NCI-H1694 (cell line): Measurements from ENCODE around the gene TREH.
A peak's percentile ranks its signal among the peaks of the same experiment; 100 is the strongest.

Experiments used
- DNase-seq: peaks from one replicate; lab custom pipeline; 2025; lab: John Stamatoyannopoulos, UW

Gene TREH

DNA sequence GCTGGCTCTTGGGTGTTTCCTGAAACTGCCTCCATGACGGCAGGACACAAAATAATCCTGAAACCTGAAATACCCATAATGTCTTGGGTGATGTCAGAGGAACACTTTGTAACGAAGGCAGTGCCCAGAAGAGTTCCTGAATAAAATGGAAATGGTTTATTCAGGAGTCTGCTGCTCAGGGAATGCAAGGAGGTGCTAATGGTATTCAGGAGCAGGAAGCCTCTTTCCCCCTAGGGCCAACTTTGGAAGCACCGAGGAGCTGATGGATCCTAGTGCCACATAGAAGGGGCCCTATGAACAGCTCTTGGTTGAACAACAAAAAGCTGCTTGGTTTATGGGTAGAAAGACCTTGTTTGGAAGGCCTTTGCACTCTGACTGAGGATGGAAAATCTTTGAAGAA lies 15.5 kb downstream of the TREH start:
- DNase-seq = no peak

DNA sequence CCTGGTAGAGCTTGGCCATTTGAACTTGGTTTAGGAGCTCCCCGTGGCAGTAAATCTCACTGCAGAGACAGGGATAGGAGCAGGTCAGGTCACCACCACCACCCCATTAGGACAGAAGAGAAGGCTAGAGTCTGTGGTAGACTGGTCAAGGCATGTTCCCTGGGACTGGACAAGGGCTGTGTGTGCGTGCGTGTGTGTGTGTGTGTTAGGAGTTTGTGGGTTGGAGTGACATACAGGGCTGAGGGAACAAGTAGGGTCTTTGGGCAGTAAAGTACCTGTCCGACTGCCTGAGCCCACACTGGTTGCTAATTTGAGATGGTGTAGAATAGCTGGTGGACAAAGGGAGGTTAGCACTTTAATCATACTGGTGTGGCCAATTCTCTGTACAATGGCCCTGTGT lies 16.1 kb downstream of the TREH start:
- no peak for DNase-seq

DNA sequence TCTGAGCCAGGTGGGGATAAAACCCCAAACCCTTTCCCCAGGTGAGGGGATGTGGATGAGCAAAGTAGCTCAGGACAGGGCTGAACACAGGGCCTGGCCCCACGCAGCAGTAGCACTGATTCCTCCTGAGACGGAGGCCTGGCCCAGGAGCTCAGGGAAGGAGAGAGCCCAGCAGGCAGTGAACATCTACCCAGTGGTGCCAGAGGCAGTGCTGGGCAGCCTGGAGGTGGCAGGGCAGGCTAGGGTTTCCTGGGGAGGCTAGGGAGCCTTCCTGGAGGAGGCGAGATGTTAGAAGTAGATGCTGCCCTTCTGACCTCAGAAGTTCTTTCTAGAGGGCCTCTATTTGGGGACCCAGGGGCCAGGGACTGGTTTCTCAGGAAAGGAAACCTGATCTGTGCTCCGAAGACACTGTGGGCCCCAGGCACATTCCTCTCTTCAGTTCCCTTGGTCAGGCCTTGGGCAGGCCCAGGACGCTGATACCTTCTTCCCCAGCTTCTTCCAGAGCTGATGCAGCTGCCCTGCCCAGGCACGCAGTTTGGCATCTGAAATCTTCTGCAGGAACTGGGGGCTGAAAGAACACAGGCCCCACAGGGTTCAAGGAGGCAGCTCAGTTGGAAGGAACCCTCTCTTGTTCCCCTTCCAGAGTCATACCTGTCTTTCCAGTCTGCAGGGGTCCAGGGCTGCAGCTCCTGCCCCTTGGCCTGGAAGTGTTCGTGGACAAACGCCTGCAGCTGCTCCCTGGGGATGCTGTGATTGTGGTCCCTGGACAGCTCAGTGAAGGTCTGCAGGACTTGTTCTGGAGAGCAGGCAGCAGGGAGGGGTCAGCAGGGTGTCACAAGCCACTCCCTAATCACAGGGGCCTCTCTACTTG lies 16.8 kb downstream of the TREH start:
- no peak for DNase-seq

DNA sequence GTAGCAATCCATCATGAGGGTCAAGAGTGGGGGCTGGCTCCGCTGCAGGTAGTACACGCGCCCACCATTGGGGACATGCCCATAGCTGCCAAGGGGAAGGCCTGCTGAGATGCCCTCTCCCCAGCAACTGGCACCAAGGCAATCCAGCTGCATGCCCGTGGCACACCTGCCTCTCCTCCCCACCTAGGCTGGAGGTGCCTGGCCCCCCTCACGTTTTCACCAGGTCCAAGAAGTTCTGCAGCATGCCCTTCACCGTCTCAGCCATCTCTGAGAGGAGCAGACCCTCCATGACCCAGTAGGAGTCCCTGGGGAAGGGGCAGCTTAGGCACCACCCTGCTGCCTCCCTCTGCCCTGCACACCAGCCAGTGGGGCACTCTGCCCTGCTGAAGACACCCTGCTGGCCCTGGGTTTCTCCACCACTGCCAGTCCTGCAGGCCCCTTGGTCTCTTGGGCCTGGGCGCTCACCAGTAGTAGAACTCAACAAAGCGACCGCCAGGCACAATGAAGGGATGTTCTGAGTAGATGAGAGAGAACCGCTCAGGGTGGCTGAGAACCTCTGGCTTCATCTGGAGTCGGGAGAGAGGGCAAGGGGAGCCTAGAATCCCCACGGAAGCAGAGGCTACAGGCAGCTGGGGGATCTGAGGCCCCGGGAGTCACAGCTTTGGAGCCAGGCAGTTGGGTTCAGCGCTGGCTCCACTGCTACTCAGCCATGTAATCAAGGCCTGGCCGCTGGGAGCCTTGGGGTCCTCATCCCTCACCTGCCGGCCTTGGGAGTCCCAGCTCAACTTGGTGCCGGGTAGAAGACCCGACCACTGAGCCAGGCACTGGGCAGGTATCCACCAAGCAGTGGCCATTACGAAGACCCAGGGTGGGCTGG lies 17.8 kb downstream of the TREH start:
- DNase-seq = no peak

DNA sequence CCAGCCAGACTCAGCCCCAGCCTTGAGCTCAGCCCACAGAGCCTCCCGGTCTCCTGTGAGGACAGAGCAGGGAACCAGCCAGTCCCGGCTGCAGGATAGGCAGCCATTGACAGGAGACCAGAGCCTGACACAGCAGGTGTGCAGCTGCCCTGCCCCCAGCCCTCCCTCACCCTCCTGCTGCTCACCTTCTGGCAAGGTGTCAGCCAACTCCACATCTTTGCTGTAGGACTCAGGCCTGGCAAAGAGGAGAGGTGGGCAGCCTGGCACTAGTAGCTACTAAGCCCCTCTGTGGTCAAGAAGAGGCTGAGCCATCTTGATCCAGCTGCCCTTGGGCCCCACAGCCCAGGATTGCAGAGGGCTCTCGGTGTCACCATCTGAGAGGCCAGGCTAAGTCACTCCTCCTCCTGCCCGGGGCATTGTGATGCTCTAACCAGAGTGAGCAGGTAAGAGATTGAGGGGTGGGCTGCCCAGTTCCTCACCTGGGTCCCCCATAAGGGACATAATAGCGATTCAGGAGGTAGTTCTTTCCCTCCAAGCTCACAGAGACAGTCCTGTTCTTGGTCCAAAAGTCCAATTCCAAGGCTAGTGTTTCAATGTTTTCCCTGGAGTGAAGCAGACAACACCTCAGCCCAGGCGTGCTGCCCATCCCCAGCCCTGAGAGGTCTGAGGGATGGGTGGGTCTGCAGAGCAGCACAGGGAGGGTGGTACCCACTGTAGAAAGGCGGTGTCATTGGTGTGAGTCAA lies 18.6 kb downstream of the TREH start:
- DNase-seq = no peak

DNA sequence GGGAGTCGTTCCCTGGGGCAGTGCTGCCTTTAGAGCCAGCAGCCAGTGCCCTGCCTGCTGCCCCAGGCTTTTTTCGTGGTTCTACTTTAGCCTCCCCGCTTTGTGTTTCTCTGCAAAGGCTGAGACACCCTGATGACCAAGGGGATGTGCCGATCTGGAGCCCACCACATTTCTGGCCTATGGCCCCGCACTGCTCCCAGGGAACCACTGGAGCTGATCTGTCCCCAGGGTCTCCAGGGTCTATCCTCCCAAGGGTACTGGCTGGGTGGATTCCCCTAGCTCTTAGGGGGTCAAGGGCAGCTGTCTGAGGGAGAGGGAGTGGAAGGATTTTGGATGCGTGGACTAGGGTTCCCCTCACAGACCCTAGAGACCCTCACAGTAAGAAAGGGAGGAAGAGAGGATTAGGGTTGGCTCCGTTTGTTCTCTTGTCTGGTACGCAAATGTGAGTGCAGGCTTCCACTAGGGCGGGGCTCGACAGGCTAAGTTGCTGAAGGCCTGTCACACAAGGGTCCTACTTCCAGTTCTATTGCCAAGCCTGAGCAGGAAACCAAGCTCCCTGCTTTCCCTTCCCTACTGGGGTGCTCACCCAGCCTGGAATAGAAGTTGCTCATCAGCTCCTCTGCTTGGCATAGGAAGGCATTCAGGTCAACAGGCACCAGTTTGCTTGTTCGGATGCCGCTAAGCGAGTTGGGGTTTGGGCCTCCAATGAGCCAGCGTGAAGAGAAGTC lies 19.3 kb downstream of the TREH start:
- no peak for DNase-seq

DNA sequence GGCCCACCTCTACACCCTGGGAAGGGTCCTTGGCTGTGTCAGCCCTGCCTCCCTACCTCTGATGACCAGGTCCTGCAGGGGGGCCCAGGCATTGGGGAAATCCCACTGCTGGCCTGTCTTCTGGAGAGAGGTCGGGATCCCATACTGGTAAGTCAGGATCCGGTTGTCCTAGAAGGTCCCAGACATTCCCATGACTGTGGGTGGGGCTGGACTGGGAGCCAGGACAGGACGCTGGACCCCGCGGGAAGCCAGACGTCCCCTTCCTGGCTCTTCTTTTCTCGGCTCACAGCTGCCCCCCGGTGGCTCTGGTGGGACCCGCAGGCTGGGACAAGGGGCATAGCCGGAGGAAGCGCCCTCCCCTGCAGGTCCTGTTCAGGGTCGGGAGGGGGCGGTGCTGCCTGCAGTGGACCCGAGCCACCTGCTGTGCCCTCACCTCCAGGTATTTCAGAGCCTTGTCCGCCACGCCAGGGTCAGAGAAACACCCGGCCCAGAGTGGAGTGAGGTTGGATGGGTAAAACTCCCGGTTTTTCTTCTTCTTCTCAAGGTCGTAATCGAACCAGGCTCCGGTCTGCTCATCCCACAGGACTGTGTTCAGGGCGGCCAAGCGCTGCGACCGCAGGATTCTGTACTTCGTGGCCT lies 20.0 kb downstream of the TREH start:
- DNase-seq = peak; percentile 31

DNA sequence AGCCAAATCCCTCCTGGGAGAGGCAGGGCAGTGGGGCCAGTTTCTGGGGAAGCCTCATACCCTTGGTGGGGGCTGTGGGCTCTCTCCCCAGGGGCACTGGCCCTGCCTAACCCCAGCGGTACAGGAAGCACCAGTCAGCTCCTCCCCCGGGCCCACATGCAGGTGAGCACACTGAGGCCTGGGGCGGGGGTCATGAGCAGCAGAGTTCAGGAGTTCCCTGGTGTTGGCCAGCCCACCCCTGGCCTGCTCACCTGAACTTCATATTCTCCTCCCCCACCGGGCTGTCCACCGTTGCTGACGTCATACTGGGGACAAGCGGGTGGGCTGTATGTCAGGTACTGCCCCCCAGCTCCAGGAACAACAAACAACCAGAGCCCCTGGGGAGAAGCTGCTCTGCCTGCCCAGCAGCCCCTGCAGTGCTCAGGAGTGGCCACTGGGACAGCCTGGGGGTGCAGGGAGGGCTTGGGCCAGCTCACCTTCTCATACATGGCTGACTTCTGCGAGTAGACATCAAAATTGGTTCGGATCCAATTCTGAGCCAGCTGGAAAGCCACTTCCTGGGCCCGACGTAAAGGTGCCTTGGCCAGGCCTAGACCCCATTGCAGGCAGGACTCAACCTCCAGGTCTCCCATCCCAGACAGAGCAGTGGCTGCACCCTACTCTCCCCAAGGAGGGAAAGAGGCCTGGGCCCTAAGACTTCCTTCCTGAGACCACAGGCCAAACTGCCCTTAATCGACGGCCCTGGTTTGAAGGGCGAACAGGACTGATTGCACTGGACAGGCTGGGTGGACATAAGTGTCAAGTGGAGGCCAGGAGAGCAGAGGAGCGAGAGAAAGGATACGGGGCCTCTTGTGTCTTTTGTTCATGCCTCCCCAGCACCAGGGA lies 20.8 kb downstream of the TREH start:
- no peak for DNase-seq

DNA sequence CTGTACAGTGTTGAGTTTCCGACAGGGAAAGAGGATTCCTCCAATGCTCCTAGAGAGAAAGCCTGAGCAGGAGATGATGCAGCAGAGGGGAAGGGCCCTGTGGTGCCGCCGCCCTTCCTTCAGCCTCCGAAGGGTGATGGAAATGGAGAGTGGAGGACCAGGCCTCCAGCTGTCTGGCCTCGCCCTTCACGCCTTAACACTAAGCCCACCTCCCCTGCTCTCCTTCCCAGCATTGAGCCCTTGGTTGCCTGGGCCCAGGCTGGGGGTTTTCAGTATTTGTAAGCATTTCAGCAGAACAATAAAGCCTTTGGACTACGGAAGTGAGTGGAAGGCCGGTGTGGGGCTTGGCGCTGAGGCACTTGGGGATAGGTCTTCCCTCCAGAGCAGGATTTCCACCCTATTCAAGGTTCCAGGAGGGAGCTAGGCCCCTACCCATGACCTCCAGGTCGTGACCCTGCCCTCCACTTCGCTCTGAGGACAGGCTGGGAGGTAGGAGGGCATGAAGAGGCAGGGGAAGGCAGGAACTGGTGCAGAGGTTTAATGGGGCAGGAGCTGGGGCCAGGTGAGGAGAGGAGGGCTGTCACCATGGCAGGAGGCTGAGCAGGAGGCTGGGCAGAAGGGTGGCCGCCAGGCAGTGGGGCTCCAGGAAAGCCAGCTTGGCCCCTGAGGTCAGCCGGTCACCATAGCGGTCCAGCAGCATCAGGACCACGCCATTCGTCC lies 21.6 kb downstream of the TREH start:
- DNase-seq = no peak

DNA sequence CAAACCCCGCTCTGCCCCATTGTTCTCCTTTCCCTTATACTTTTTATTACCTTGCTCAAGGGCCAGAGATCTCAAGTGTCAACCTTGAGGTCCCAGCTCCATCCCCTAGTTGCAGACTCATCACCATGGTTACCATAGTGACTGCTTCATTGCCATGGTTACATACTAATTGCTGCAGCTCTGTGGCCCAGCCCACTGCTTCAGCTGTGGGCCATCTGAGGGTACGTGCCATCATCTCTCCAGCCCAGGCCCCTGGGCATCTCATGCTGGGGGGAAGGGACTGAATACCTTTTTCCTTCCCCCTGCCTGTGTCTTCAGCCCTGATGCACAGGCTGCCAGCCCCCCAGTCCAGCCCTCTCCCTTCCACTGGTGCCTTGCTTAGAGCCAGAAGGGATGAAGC lies 22.2 kb downstream of the TREH start:
- no peak for DNase-seq

DNA sequence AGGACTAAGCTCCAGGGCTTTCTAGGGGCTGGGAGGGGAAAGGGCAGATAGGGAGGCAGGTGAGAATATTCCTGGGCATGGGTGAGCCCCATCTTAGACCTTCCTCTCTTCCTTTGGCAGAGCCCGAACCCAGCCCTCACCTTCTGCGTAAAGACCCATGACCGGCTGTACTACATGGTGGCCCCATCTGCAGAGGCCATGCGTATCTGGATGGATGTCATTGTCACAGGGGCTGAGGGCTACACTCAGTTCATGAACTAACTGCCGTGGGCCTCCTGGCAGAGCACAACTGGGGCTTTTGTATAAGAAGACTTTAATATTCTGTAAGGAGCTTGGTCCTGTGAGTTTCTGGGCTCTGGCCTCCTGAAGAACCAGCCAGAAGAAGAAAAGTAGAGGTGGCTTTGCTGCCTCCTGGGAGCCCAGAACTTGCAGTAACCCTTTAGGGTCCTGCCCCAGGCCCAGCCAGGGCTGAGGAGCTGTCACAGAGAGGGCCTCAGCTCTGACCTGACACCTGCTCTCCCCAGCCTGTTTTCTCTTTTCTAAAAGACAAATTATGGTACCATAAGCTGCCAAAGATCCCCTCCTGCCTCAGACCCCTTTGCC lies 22.8 kb downstream of the TREH start:
- no peak for DNase-seq

DNA sequence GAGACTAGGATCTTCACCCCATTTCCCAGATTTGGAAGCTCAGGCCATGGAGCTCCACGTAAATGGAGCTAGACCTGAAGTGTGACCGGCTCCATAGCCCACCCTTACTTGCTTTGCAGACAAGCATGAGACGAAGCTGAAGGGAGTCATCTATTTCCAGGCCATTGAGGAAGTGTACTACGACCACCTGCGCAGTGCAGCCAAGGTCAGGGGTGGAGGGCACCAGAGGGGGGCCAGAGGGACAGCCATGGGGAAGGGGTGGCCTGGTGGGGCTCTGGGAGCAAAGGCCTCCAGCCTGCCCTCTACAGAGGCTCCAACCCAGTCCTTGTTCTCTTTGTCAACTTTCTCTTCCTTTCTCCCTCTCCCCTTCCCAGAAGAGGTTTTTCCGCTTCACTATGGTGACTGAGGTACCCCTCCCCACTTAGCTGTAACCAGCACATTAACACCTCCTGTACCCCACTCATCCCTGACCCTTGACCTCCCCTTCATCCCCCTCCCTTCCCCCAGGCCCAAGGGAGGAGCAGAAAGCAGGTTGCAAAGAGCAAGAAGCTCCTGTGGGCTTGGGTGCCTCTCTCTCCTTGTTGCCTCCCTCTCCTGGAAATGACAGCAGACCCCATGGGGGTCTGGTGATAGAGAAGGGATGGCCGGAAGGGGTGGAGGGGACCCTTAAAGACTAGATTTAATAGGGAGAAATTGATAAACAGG lies 23.8 kb downstream of the TREH start:
- DNase-seq = no peak

DNA sequence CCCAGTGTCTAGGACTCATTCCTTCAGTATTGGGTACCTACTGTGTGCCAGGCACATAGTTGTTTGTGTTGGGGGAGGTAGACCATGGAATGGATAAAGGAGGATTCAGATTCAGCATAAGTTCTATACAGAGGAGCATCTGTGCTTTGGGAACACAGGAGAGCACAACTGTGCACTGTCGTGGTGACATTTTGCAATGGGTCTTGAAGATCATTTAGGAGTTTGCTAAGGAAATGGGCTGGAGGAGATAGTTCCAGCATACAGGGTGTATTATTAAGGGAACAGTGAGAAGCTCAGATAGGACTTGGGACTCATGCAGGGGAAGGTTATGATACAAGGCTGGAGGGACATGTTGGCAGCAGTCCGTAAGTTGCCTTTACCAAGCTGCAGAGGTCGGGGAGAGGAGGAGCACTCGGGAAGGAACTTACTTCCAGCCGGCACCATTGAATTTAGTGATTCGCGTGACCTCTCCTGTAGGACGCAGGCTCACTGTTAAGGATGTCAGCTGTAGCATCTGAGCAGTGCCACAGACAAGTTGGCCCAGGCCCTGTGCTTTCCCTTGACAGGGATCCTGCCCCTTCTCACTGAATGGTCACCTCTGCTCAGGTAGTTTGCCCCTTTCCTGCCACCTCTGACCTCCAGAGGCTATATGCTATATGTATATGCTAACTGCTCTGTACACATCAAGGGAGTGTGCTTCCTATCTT lies 25.6 kb downstream of the TREH start:
- no peak for DNase-seq

DNA sequence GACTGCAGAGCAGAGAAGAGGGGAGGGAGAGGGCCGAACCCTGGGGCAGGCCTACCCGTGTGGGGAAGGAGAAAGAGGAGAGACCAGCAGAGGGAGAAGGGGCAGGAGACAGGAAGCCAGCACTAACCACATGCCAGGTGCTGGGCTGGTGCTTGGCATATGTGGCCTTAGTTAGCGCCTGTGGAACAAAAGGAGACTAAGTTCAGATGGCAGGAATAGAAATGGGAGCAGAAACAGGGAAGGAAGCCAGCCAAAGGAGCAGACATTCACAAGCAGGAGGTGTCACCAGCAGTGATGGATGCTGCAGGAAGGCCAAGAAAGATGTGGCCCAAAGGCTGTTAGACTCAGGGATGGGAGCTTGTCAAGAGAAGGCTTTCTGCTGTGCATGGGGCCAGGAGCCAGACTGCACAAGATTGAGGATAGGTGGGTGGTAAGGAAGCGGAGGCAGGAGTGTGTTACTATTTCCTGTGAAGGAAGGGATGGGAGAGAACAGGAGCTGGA lies 26.7 kb downstream of the TREH start:
- no peak for DNase-seq

DNA sequence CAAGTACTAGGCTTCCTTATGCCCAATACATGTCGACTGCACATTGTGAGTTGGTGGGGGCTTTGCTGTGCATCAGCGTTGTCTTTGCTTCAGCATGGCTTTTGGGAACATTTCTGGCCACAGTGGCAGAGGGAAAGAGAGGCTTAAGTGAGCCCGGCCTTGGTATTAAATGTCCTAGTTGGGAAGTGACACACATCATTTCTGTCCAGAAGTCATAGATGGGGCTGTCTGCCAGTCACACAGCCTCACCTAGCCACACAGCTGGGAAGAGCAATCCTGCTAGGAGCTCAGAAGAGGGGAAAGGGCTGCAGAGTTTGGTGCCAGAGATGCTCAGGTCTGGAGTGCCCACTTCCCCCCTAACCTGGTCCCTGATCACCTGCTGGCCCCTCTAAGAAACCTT lies 27.6 kb downstream of the TREH start:
- DNase-seq = no peak

DNA sequence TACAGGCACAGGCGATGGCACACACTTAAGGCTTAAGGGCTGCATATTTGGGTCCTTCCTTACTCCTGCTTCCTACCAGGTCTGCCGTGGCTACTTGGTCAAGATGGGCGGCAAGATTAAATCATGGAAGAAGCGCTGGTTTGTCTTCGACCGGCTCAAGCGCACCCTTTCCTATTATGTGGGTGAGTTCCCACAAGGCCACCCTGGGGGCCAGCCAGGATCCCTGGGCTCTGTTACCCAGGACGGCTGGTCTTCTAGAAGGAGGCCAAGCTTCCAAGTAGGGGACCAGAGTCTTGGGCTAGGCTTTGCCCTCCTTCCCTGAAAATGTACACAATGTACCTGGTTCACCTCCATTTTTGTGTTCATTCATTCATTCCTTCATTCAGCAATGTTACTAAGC lies 29.1 kb downstream of the TREH start:
- no peak for DNase-seq

DNA sequence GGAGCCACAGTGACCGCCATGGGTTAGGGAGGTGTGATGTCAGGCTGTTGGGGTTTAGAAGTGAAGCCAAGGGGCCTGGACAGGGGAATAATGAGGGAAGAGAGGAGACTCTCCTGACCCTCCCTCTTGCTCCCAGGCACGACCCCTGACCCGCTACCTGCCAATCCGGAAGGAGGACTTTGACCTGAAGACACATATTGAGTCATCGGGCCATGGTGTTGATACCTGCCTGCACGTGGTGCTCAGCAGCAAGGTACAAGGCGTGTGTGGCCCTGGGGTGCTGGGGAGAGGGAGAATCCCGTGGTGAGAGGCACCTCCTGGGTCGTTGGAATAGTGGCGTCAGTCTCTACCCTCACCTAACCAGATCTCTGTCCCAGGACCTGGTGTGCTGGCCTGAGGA lies 29.5 kb downstream of the TREH start:
- no peak for DNase-seq

DNA sequence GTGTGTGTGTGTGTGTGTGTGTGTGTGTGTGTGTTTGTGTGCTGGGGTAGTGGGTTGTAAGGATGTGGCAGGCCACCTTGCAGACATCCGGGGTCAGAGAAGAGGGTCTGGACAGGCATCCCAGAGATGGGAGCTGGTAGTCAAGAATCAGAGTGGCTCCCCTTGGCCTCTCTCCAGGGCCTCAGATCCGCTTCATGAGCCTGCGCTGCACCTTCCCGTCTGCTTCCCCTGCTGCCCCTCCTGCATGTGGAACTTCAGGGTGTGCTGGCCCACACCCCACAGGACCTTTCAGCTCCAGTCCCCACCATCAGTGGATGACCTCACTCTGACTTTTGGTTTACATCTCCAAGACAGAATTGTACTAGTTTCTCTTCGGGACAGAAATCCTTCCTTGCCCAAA lies 31.2 kb downstream of the TREH start:
- no peak for DNase-seq
